Activated CD8-positive, alpha-beta memory T cell treated with anti-CD3 and anti-CD28 coated beads for 24 hours (primary cell): ENCODE measurements around the gene FIS1.
"Not testable (repeated sequence)": the region's sequence is repeated elsewhere in the genome, so short reads cannot be mapped to it uniquely, and the experiment has no call there.

ENCODE experiments used
- DNase-seq: peaks from one replicate; pipeline ENCODE4 v3.0.0-alpha.2; 2020

FIS1 gene

GRCh38 chr7:101232141-101232850 is 12.6 kb downstream of the FIS1 start:
- DNase-seq, result no peak

- DNase-seq, result no peak
Observed at GRCh38 chr7:101231644-101232043, 13.2 kb downstream of the FIS1 start.

- no peak for DNase-seq
Observed at GRCh38 chr7:101226721-101227120, 18.2 kb downstream of the FIS1 start.

GRCh38 chr7:101225650-101226049 is 19.2 kb downstream of the FIS1 start:
- no peak for DNase-seq

GRCh38 chr7:101223528-101223927 is 21.4 kb downstream of the FIS1 start:
- DNase-seq, result no peak

GRCh38 chr7:101222275-101222830 is 22.5 kb downstream of the FIS1 start:
- DNase-seq, result no peak

- no peak for DNase-seq
Observed at GRCh38 chr7:101220295-101220694, 24.6 kb downstream of the FIS1 start.

GRCh38 chr7:101218236-101219125 is 26.4 kb downstream of the FIS1 start:
- no peak for DNase-seq

GRCh38 chr7:101217388-101218235 is 27.3 kb downstream of the FIS1 start, which contains the start of the genes PLOD3 and ZNHIT1:
Gene PLOD3, minus strand, starts transcription at chr7:101217581. Its CDS starts 307 bp downstream, at chr7:101217274.
Gene ZNHIT1, plus strand, starts transcription at chr7:101218165. Its CDS starts 31 bp downstream, at chr7:101218196.
- DNase-seq, result peak; percentile 95

- no peak for DNase-seq
Observed at GRCh38 chr7:101216860-101217387, 28.0 kb downstream of the FIS1 start.

- no peak for DNase-seq
Observed at GRCh38 chr7:101216001-101216859, 28.7 kb downstream of the FIS1 start.

- DNase-seq, result no peak
Observed at GRCh38 chr7:101212014-101212413, 32.9 kb downstream of the FIS1 start.

GRCh38 chr7:101211501-101211900 is 33.4 kb downstream of the FIS1 start:
- no peak for DNase-seq

GRCh38 chr7:101210143-101210542 is 34.7 kb downstream of the FIS1 start:
- DNase-seq, result no peak

- DNase-seq, result no peak
Observed at GRCh38 chr7:101208794-101209193, 36.1 kb downstream of the FIS1 start.

- no peak for DNase-seq
Observed at GRCh38 chr7:101207459-101207858, 37.4 kb downstream of the FIS1 start.

- no peak for DNase-seq
Observed at GRCh38 chr7:101206665-101207042, 38.2 kb downstream of the FIS1 start.

- DNase-seq, result no peak
Observed at GRCh38 chr7:101205901-101206664, 38.8 kb downstream of the FIS1 start.

- not testable (repeated sequence) for DNase-seq
Observed at GRCh38 chr7:101203740-101204738, 40.8 kb downstream of the FIS1 start.
